Measurements from ENCODE around the gene ERN1. TPM values are rescaled to one million over a fixed set of nuclear protein-coding genes. Genes with fewer than 3 reads are reported as not detected.

The ERN1 gene
- total and polyA plus RNA-seq, 2 donors (not counting 3 experiments of a cell fraction or from before 2014, with no cell fraction given) = 9.1 to 21.5 TPM

DNA sequence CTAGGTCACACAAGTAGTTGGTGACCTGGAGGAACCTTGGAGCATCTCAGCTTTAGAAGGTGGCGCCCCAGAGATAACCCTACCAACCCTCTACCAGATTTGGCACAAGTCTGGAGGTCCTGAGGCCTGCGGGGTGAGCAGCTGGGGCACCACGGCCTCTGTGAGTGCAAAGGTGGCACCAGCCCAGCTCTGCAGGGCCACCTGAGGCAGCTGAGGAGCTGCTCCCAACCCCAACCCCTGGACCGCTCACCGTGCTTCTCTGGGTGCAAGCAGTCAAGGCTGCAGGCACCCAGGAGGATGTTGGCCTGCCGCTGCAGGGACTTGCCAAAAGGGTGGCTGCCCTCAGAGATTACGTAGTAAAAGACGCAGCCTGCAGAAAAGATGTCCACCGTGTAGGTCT is 81.1 kb downstream of the ERN1 start:
- no peaks in the 10 kb centered on the region for H3K9me3 ChIP-seq (replicated peaks; ENCODE audit: control insufficient read depth, insufficient read depth, low read length)
- ChIA-PET POLR2A (no interaction called here), CTCF (interaction anchor here (1.4 to 2.9 kb wide), 5 partner anchors 20 to 102 kb away, joined by 5 to 19 read pairs (median 9); no protein-coding TSS in a partner anchor)
- no peak overlapping the region for H2AFZ ChIP-seq (ENCODE audit: low read depth, low read length)
- H3K27me3 ChIP-seq (ENCODE audit: control insufficient read depth in 2 of 2, insufficient read depth in 2 of 2, low read length in 2 of 2) = no peaks in the 10 kb centered on the region
- no peaks in the 10 kb centered on the region for H3K9me1 ChIP-seq (replicated peaks; ENCODE audit: control insufficient read depth, extremely low read depth, insufficient read depth, low read length)
- H3K36me3 ChIP-seq (ENCODE audit: control insufficient read depth in 2 of 2, extremely low read depth in 1 of 2, insufficient read depth in 2 of 2, low read length in 2 of 2) = peaks cover 5 to 44% of the 10 kb centered on the region in 2 experiments
- dilution Hi-C loops (cut with MboI; ENCODE audit: extremely low pct_ligation_motif_present, low sequenced_read_pairs) (loop anchor here (25.0 kb wide), 1 partner anchor 88 kb away; the partner anchor contains the start of gene ERN1), intact Hi-C loops (cut with micrococcal nuclease) (no loop called here)
- no peaks in the 10 kb centered on the region for H3K4me1 ChIP-seq (ENCODE audit: control insufficient read depth, extremely low read depth, insufficient read depth, low read length)
- TF ChIP-seq MYC (IDR thresholded peaks at IDR 0.05; ENCODE audit: low read depth, low read length) (no peak), POLR2A (IDR thresholded peaks at IDR 0.05; ENCODE audit: low read depth, low read length) (no peak), POLR2AphosphoS5 (IDR thresholded peaks at IDR 0.05; ENCODE audit: insufficient read depth, low read depth, low read length) (no peak), GATA2 (IDR thresholded peaks at IDR 0.05; ENCODE audit: insufficient read depth, insufficient read length, low read depth, low read length) (no peak), EZH2 (IDR thresholded peaks at IDR 0.05; ENCODE audit: borderline replicate concordance, low read depth, low read length, severe bottlenecking) (no peak), FOS (IDR thresholded peaks at IDR 0.05; ENCODE audit: borderline replicate concordance, insufficient read depth, low read length) (no peak), JUN (IDR thresholded peaks at IDR 0.05; ENCODE audit: borderline replicate concordance, insufficient read depth, insufficient read length, low read depth) (no peak)
- TF ChIP-seq, protein P1, sequence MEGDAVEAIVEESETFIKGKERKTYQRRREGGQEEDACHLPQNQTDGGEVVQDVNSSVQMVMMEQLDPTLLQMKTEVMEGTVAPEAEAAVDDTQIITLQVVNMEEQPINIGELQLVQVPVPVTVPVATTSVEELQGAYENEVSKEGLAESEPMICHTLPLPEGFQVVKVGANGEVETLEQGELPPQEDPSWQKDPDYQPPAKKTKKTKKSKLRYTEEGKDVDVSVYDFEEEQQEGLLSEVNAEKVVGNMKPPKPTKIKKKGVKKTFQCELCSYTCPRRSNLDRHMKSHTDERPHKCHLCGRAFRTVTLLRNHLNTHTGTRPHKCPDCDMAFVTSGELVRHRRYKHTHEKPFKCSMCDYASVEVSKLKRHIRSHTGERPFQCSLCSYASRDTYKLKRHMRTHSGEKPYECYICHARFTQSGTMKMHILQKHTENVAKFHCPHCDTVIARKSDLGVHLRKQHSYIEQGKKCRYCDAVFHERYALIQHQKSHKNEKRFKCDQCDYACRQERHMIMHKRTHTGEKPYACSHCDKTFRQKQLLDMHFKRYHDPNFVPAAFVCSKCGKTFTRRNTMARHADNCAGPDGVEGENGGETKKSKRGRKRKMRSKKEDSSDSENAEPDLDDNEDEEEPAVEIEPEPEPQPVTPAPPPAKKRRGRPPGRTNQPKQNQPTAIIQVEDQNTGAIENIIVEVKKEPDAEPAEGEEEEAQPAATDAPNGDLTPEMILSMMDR (IDR thresholded peaks at IDR 0.05; ENCODE audit: extremely low read depth in 1 of 2, insufficient read depth in 1 of 2, low read depth in 1 of 2, low read length in 2 of 2) = no peak
- TF ChIP-seq, protein P2, sequence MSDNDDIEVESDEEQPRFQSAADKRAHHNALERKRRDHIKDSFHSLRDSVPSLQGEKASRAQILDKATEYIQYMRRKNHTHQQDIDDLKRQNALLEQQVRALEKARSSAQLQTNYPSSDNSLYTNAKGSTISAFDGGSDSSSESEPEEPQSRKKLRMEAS (IDR thresholded peaks at IDR 0.05; ENCODE audit: insufficient read depth, insufficient read length) = no peak
- H4K20me1 ChIP-seq (replicated peaks; ENCODE audit: control insufficient read depth, extremely low read depth, insufficient read depth, low read length) = no peaks in the 10 kb centered on the region
- no peak overlapping the region for H3K4me2 ChIP-seq (ENCODE audit: insufficient read depth, low read length)
- no peak overlapping the region for H3K27ac ChIP-seq (ENCODE audit: insufficient read depth, low read depth, low read length)
- no peaks in the 10 kb centered on the region for H3K79me2 ChIP-seq (ENCODE audit: control insufficient read depth, insufficient read depth, low read length)
- no TSS peak for BruUV-seq (replicated peaks)
- no peak overlapping the region for H3K4me3 ChIP-seq (replicated peaks in 1 of 3; ENCODE audit: insufficient read depth in 1 of 3, low read depth in 1 of 3, low read length in 3 of 3)
- no peak for DNase-seq (ENCODE audit: low read depth, low spot score)
- FAIRE-seq = no peak
- no peak overlapping the region for H3K9ac ChIP-seq (replicated peaks; ENCODE audit: extremely low read depth, insufficient read depth, low read length)
